HCT116 (cell line): Measurements from ENCODE around the gene RFX1.

Experiments used
- CEBPB ChIP-seq: IDR thresholded peaks from 2 replicates; pipeline ENCODE4 v1.6.1; 2012; ENCODE audit warnings: low read depth
- EZH2 ChIP-seq: fragments of 200-600 bp; sonication (generic); IDR thresholded peaks from 2 replicates; pipeline ENCODE4 v1.6.1; 2017; ENCODE audit warnings: antibody characterized with exemption, mixed run types
- FOSL1 ChIP-seq: IDR thresholded peaks from 2 replicates; pipeline ENCODE4 v1.6.1; 2012; ENCODE audit warnings: low read depth
- POLR2A ChIP-seq: IDR thresholded peaks from 2 replicates; pipeline ENCODE4 v1.7.0; 2011; ENCODE audit warnings: borderline replicate concordance; ENCODE audit not compliant: insufficient read depth, insufficient read length; ENCODE audit errors: extremely low read depth
- POLR2AphosphoS5 ChIP-seq: IDR thresholded peaks from 2 replicates; pipeline ENCODE4 v1.6.1; 2011; ENCODE audit warnings: mild to moderate bottlenecking, low read depth, low read length, moderate library complexity
- RAD21 ChIP-seq: IDR thresholded peaks from 2 replicates; pipeline ENCODE4 v1.6.1; 2012; ENCODE audit warnings: low read depth, mild to moderate bottlenecking
- TCF7L2 ChIP-seq: IDR thresholded peaks from 2 replicates; pipeline ENCODE4 v1.7.0; 2011; ENCODE audit warnings: borderline replicate concordance, inconsistent platforms; ENCODE audit not compliant: insufficient read depth, insufficient read length; ENCODE audit errors: extremely low read depth
- TF ChIP-seq, protein P1 (sequence below), 3 experiments: fragments of 200-600 bp in 1 of 3; sonication (generic) in 1 of 3; IDR thresholded peaks in 2 of 3; conservative IDR thresholded peaks in 1 of 3; 2 replicates each; pipeline ENCODE4 v1.5.1; 2012 to 2017; ENCODE audit warnings: low read depth in 2 of 3, low read length in 2 of 3, antibody characterized with exemption in 1 of 3, borderline replicate concordance in 1 of 3, control low read depth in 1 of 3, mild to moderate bottlenecking in 1 of 3, mixed read lengths in 1 of 3, mixed run types in 1 of 3, moderate library complexity in 1 of 3; ENCODE audit not compliant: insufficient read depth in 1 of 3

- TF ChIP-seq, protein P1, sequence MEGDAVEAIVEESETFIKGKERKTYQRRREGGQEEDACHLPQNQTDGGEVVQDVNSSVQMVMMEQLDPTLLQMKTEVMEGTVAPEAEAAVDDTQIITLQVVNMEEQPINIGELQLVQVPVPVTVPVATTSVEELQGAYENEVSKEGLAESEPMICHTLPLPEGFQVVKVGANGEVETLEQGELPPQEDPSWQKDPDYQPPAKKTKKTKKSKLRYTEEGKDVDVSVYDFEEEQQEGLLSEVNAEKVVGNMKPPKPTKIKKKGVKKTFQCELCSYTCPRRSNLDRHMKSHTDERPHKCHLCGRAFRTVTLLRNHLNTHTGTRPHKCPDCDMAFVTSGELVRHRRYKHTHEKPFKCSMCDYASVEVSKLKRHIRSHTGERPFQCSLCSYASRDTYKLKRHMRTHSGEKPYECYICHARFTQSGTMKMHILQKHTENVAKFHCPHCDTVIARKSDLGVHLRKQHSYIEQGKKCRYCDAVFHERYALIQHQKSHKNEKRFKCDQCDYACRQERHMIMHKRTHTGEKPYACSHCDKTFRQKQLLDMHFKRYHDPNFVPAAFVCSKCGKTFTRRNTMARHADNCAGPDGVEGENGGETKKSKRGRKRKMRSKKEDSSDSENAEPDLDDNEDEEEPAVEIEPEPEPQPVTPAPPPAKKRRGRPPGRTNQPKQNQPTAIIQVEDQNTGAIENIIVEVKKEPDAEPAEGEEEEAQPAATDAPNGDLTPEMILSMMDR (IDR thresholded peaks at IDR 0.05 in 2 of 3, conservative IDR thresholded peaks at IDR 0.05 in 1 of 3; ENCODE audit: borderline replicate concordance in 1 of 3, insufficient read depth in 1 of 3, low read depth in 2 of 3, low read length in 2 of 3) = no peak
- TF ChIP-seq EZH2 (no peak), POLR2A (no peak), RAD21 (no peak), CEBPB (no peak), POLR2AphosphoS5 (0 out of 2 replicates have a peak, but pooled peaks have one; percentile 4), TCF7L2 (peak; percentile 76), FOSL1 (no peak)
These were observed at the start of gene RFX1 for GRCh38 chr19:14006085-14006765.
